Ovary (tissue), 9 donors: ENCODE results near the gene DLG5. TPM values are rescaled to one million over a fixed set of nuclear protein-coding genes. Genes with fewer than 3 reads are reported as not detected.

Experiments
- DNase-seq, 5 donors: peaks; one replicate each; pipeline ENCODE4 v3.0.0-alpha.2; 2019 to 2020
- H3K27ac ChIP-seq, 2 donors: fragments of 200-600 bp; one replicate each; pipeline versions ENCODE4 v1.5.1 to v1.8.0; 2019 to 2022
- H3K27me3 ChIP-seq: fragments of 200-600 bp; one replicate; pipeline ENCODE4 v1.8.0; 2022
- H3K36me3 ChIP-seq: fragments of 200-600 bp; sonication (generic); one replicate; pipeline ENCODE4 v1.5.1; 2019
- H3K4me1 ChIP-seq: one replicate; pipeline ENCODE4 v1.8.1; 2013; ENCODE audit warnings: mild to moderate bottlenecking, moderate library complexity; ENCODE audit not compliant: insufficient read depth
- H3K4me3 ChIP-seq: fragments of 200-600 bp; sonication (generic); one replicate; pipeline ENCODE4 v1.5.1; 2017
- H3K9me3 ChIP-seq, 2 donors: fragments of 200-600 bp in 1 of 2; sonication (generic) in 1 of 2; one replicate each; pipeline versions ENCODE4 v1.5.1 to v1.8.1; 2013 to 2019; ENCODE audit warnings: mild to moderate bottlenecking in 1 of 2, moderate library complexity in 1 of 2
- EP300 ChIP-seq: sonication (generic); formaldehyde crosslinking; IDR thresholded peaks from one replicate; pipeline ENCODE4 v1.6.1; 2017; ENCODE audit warnings: antibody characterized with exemption
- POLR2A ChIP-seq: fragments of 450-650 bp; IDR thresholded peaks from one replicate; pipeline ENCODE4 v1.6.1; 2017; ENCODE audit warnings: antibody characterized with exemption, mild to moderate bottlenecking, moderate library complexity
- WGBS, 3 donors: extraction: QIAGEN DNeasy Blood & Tissue Kit in 1 of 3; methylation state at CpG; one replicate each; pipeline versions ENCODE4 v1.1.5 to v1.1.7; 2013 to 2017; 5-methylcytosine and 5-hydroxymethylcytosine counted together
- intact Hi-C, 4 donors: fragments of 100-400 bp; cut with DNase I; formaldehyde crosslinking; loops; one replicate each; pipeline versions ENCODE4 v1.11.0 to v1.15.1; 2022 to 2023
- polyA plus RNA-seq, 2 donors: library from polyadenylated mRNA; stranded (reverse); fragments of 200-250 nt in 1 of 2; fragments of 350-450 nt in 1 of 2; fragmentation: Illumina TruSeq in 1 of 2; extraction: RNeasy Lipid Tissue Mini Kit (QIAGEN cat#74804) in 1 of 2; gene quantifications; one replicate each; pipeline ENCODE4 v1.2.3, GENCODE V29; 2013 to 2014
- total RNA-seq, 7 donors: library from RNA; depleted of rRNA in 2 of 7; stranded (reverse); fragments of >200 nt in 2 of 7; fragmentation: NEBNext Ultra II Directional in 3 of 7; extraction: Animal tissue kit (Norgen Biotek cat#: 25700) in 3 of 7; gene quantifications; one replicate each; pipeline versions ENCODE4 v1.1.0 to v1.2.4, GENCODE V29; 2016 to 2023
- TF ChIP-seq, protein P1 (sequence below), 3 donors: fragments of 450-650 bp in 2 of 3; fragments of 200-600 bp in 1 of 3; IDR thresholded peaks; one replicate each; pipeline versions ENCODE4 v1.5.1 to v1.8.0; 2016 to 2022; ENCODE audit warnings: antibody characterized with exemption in 3 of 3, mild to moderate bottlenecking in 1 of 3
- donor health status: DM: no; HTN: no; CAD: no; lungs with moderate emphysema.
- donor health status: DM: no; HTN: no; CAD: no.
- donor health status: Bipolar disorder and iron deficiency.
- donor health status: DM: yes; HTN: yes; CAD: no.
- donor health status: DM: no; HTN: no; CAD: no.
- donor health status: DM: yes; HTN: yes; CAD: no.

Gene DLG5
- total and polyA plus RNA-seq, 9 donors = 29.1 to 71.9 (median 42.8) TPM

DNA sequence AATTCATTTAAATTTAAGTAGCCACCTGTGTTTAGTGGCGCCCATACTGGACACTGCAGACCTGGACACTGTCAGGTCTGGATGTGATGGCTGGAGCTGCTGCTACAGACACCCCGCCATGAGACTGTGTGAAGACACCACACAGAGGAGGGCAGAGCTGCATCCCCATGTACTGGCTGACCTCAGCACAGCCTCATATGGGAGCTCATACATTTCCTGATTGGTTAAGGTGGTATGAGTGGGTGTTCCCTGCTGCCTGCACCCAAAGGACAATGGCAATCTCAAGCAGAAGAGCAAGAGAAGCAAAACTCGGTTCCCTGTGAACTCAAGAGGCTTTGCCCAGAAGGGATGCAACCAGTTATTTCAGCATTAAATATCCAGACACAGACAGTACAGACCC is 60.0 kb downstream of the DLG5 start:
- Histone ChIP-seq H3K27me3 (no peaks in the 10 kb centered on the region), H3K36me3 (no peaks in the 10 kb centered on the region), H3K27ac (no peak overlapping the region), H3K9me3 (no peaks in the 10 kb centered on the region), H3K4me1 (peaks cover 8% of the 10 kb centered on the region), H3K4me3 (no peak overlapping the region)
- TF ChIP-seq EP300 (no peak), POLR2A (no peak)
- TF ChIP-seq, protein P1, sequence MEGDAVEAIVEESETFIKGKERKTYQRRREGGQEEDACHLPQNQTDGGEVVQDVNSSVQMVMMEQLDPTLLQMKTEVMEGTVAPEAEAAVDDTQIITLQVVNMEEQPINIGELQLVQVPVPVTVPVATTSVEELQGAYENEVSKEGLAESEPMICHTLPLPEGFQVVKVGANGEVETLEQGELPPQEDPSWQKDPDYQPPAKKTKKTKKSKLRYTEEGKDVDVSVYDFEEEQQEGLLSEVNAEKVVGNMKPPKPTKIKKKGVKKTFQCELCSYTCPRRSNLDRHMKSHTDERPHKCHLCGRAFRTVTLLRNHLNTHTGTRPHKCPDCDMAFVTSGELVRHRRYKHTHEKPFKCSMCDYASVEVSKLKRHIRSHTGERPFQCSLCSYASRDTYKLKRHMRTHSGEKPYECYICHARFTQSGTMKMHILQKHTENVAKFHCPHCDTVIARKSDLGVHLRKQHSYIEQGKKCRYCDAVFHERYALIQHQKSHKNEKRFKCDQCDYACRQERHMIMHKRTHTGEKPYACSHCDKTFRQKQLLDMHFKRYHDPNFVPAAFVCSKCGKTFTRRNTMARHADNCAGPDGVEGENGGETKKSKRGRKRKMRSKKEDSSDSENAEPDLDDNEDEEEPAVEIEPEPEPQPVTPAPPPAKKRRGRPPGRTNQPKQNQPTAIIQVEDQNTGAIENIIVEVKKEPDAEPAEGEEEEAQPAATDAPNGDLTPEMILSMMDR (IDR thresholded peaks at IDR 0.05) = no peak
- intact Hi-C loops = no loop called here
- DNase-seq = no peak
- WGBS, 3 donors = 88 to 95% (median 88%) methylated on average over 3 of the region's 3 CpGs

DNA sequence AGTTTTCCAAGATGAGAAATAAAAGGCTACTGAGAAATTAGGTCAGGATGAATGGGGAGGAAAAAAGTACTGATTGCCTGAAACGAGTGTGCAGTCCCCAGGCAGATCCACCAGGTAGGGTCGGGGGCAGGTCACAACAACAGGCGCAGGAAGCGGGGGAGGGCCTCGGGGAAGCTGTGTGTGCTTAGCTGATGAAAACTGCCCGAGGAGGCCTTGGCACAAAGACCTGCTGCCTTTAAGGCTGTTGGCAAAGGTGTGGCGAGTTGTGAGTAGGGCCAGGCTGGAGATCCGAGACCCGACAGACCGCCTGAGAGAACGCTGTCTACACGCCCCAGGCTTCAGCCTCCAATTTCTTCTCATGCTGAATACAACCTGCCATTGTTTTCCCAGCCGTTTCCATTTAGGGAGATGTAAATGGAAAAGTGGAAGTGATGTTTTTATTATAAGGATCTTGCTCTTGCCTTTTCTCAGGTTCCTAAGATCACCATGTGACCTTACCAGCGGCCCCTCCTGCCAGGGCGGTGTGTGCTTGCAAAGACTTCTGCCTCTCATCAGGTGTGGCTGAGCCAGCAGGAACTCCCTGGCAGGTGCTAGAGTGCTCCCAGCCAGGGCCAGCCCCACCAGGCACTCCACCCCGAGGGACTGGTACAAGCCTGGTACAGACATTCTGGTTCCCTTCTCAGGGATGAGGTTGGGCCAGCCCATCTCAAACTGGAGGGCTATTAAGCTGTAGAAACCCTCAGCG is 60.8 kb downstream of the DLG5 start:
- TF ChIP-seq, protein P1 (IDR thresholded peaks at IDR 0.05) = no peak
- TF ChIP-seq EP300 = no peak
- no peak for TF ChIP-seq POLR2A
- H3K27me3 ChIP-seq = no peaks in the 10 kb centered on the region
- H3K27ac ChIP-seq = no peak overlapping the region
- H3K4me3 ChIP-seq = no peak overlapping the region
- intact Hi-C loops = no loop called here
- DNase-seq = no peak
- no peaks in the 10 kb centered on the region for H3K36me3 ChIP-seq
- H3K9me3 ChIP-seq = no peaks in the 10 kb centered on the region
- H3K4me1 ChIP-seq = peaks cover 7% of the 10 kb centered on the region
- 44 to 53% (median 50%) methylated on average over 17 of the region's 17 CpGs for WGBS, 3 donors

GRCh38 chr10:77864151-77864851 is 62.3 kb downstream of the DLG5 start:
- DNase-seq = no peak
- Histone ChIP-seq H3K4me3 (no peak overlapping the region), H3K27ac (no peak overlapping the region), H3K27me3 (no peaks in the 10 kb centered on the region), H3K4me1 (peaks cover 7% of the 10 kb centered on the region), H3K36me3 (no peaks in the 10 kb centered on the region), H3K9me3 (no peaks in the 10 kb centered on the region)
- intact Hi-C loops = no loop called here
- TF ChIP-seq, protein P1 (IDR thresholded peaks at IDR 0.05) = no peak
- TF ChIP-seq EP300 (no peak), POLR2A (no peak)
- 85 to 90% (median 87%) methylated on average over 11 of the region's 11 CpGs for WGBS, 3 donors

DNA sequence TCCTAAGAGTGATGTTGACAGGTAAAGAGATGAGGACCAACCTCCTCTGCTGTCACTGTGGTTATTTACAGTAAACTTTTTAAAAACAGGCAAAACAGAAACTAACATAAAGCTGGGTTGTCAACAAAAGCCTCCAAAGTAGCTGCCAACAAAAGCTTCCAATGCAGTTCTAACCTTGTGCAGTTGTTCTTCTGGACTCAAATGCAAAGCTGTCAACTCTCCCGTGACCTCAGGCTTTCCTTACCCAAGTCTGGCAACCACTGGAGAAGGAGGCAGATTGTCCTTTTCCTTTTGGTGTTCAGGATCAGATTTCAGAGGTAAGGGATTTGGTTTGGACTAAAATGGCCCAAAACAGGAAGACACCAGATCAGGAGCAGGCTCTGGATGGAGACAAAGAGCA is 63.1 kb downstream of the DLG5 start:
- 57 to 70% (median 67%) methylated on average over 1 of the region's 1 CpG for WGBS, 3 donors
- intact Hi-C loops = no loop called here
- DNase-seq = no peak
- Histone ChIP-seq H3K4me3 (no peak overlapping the region), H3K27ac (no peak overlapping the region), H3K36me3 (no peaks in the 10 kb centered on the region), H3K27me3 (no peaks in the 10 kb centered on the region), H3K9me3 (no peaks in the 10 kb centered on the region), H3K4me1 (peaks cover 7% of the 10 kb centered on the region)
- TF ChIP-seq, protein P1 (IDR thresholded peaks at IDR 0.05) = no peak
- TF ChIP-seq POLR2A = no peak
- no peak for TF ChIP-seq EP300
